HG02852 (cell line): ENCODE results near the gene FIBCD1.

Experiments used
- ATAC-seq: cut with Tn5 transposase; IDR thresholded peaks from one replicate; pipeline ENCODE4 v1.9.1; 2021; ENCODE audit warnings: mild to moderate bottlenecking, moderate library complexity; ENCODE audit not compliant: unreplicated experiment

Gene FIBCD1

DNA sequence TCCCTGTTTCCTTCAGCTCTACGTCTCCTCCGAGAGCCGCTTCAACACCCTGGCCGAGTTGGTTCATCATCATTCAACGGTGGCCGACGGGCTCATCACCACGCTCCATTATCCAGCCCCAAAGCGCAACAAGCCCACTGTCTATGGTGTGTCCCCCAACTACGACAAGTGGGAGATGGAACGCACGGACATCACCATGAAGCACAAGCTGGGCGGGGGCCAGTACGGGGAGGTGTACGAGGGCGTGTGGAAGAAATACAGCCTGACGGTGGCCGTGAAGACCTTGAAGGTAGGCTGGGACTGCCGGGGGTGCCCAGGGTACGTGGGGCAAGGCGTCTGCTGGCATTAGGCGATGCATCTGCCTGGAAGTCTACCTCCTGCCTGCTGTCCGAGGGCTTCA lies 76.3 kb downstream of the FIBCD1 start:
- no peak for ATAC-seq

DNA sequence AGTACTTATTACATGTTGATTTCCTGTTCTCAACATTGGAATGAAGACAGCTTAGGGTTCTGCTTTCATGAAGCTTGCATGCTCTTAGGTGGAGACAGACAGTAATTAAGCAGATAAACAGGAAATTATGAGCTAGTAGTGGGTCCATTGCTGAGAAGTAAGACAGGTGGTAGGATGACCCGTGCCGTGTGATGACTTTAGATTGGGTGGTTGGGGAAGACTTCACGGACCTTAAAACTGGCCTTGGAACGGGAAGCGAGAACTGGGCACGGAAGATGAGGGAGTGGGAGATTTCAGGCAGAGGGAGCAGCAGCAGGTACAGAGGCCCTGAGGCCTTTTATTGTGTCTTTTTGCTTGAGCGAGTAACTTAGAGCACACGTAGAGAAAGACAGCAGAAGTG lies 76.8 kb downstream of the FIBCD1 start:
- no peak for ATAC-seq

DNA sequence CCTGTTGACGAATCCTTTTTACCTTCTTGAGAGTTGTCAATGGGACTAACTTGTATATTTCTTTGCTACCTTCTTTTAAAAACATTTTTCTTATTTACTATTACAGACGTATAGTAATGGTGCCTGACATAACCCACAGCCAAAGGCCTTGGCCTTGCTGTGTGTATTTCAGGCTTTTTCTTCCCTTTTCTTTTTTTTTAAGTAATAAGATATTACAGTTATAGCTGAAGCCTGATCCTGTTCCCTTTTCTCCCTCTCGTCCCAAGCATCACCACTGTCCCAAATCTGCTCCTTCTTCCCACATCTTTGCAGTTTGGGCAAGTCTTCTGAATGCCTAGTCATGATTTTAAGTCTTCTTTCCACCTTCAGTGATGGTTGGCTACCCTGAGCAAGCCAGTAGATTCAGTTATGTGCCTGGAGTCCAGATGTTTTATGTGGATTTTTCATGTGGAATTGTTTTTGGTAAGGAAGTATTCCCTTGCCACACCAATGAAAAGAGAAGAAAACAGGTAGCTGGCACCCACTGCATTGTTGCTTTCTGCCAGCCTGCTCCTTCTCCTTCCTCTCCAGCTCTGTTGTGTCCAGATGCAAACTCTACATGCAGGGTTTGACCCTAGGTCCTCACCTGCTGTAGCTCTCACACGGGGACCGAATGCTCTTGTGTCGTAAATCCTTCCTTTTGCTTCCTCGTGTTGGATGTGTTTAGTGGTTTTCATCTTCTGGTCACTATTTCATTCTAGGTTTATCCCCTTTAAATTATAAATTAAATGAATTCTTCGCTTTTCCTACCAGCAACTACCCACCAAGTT lies 77.5 kb downstream of the FIBCD1 start:
- no peak for ATAC-seq

DNA sequence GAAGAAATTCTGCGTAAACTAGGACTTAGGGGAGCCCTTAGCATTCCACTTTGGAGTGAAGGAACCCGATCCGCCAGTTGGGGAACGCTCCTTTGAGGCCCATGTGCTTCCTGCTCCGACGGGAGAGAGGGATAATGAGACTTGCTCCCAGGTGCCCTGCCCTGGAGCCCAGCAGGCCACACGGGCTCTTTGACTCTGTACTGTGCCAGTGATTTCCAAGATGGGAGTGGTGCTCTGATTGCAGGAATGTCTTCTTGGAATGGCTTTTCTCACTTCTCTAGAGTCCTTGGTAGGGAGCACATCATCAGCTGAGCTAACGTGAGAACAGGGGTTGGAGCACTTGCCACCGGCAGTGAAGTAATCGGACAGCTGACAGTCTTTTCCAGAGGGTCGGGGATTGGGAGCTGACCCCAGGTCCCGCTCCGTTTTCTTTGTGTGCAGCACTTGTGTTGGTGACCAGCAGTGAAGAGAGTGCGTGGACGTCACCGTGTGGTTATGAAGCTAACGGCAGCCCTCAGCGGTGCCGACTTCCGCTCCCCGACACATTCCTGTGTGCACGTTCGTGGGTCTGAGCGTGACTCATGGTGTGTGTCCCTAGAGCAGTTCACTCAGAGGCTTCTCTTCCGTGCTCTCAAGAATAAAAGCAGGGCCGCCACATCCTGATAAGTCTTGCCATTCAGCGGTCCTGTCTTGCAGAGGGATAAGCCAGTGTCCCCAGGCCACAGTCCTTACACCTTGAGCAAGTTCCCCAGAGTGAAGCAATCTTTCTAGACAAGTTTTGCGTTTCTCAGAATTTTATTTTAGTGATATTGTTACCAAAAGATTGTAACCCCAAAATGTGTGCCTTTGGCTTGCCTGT lies 78.4 kb downstream of the FIBCD1 start:
- ATAC-seq, result no peak

DNA sequence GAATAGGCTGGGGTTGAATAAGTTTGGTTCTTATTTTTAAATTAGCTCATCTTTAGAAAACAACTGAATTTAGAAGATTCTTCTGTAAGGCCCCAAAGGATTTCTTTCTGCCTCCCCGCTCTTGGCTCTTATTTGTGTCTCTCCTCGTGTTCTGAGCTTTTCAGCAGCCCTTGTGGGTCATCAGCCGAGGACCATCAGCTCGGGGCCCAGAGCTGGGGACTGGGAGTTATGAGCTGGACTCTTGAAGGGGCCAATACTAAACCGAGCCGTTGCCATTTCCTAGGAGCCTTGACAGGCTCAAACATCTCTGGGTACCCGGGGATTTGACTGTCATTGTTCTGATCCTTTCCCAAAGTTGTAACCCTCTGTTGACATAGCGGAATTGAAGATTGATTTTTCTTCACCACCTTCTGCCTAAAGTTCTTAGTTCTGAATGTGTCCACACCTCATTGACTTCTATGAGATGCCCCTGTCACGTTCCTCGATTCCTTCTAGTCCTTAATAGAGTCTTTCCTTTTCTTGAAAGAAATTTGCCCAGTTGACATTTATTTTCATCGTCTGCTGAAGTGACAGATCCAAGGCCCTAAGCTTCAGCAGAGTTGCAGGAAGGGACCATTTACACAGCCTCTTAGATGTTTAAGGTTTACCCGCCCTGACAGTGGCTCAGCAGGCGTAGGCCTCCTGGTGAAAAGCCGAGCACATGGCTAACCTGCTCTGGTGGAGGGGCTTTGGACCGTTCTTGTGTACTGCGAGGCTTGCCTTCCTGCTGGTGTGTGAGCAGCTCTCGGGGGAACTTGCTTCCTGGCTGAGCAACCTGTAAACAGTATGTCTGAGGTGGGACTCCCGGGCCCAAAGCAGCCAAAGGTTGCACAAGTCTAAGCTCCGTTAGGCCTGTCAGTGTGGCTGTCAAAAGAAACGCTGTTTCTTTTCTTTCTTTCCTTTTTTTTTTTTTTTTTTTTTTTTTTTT lies 80.0 kb downstream of the FIBCD1 start:
- no peak for ATAC-seq

DNA sequence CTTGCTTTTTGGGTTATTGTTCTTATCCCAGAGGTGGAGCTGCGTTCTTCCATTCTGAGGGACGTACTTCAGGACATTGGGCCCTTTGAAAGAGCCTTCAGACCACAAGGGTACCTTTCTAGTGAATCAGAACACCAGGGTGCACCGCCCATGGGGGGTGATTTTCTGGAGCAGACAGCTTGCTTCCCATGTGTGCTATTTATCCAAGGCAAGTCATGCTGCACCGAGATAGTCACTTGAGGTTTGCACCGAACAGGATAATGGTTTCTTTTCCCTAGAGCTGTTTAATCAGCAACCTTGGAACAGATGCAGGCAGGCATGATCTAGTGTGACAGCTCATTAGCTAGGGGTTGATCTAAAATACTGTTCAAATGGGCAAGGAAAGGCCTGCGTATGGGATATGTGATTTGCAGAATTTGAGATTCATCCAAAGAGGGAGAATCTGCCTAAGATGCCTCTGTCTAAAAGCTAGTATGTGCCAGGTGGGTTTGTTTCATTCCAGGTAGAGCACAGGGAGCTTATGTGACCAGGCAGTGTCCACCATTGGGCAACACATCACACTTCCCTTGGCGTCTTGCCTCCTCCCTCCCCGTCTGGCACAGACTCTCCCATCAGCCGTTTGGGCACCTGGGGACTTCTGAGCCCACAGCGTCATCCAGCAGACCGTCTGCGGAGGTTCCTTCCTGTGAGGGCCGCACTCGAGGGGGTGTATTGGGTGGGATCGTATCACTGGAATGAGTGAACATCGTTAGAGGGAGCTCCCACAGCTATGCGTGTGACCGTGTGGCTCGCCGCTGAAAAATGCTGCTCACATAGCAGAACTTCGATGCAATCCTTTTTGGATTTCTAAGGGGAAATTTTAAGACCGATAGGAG lies 80.9 kb downstream of the FIBCD1 start:
- ATAC-seq, result no peak

DNA sequence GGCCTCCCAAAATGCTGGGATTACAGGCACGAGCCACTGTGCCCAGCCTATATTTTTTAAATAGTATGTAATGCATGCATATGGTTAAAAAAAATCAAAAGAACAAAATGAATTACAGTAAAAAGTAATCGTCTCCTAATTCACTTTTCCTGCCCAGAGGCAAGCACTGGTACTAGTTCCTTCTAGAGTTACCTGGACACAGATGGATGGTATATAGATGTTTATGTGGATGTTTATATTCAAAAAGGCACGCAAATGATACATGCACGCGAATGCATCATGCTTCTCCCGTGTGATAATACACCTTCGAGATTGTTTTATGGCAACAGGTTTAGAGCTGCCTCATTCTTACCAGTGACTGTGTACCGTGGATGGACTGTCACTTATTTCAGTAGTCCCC lies 82.6 kb downstream of the FIBCD1 start:
- ATAC-seq, result no peak

DNA sequence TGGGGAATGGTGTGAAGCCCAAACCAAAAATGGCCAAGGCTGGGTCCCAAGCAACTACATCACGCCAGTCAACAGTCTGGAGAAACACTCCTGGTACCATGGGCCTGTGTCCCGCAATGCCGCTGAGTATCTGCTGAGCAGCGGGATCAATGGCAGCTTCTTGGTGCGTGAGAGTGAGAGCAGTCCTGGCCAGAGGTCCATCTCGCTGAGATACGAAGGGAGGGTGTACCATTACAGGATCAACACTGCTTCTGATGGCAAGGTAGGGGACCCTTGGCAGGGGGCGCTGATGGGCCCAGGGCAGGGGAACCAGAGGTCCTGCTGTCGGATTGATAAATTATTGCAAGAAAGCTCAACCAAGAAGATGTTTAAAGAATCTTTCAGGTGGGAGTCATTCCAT lies 84.2 kb downstream of the FIBCD1 start:
- ATAC-seq, result no peak

DNA sequence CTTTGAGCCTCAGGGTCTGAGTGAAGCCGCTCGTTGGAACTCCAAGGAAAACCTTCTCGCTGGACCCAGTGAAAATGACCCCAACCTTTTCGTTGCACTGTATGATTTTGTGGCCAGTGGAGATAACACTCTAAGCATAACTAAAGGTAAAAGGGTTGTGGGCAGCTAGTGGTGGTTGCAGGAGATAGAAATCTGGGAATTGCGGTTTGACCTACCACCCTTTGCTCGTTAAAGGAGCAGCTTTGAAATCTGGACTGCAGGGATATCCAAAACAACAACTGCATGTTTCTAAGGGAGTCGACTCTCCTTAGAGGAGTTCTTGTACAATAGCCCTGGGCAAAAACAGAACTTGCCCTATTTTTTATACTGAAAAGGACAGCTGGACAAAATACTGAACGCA lies 85.0 kb downstream of the FIBCD1 start:
- no peak for ATAC-seq

DNA sequence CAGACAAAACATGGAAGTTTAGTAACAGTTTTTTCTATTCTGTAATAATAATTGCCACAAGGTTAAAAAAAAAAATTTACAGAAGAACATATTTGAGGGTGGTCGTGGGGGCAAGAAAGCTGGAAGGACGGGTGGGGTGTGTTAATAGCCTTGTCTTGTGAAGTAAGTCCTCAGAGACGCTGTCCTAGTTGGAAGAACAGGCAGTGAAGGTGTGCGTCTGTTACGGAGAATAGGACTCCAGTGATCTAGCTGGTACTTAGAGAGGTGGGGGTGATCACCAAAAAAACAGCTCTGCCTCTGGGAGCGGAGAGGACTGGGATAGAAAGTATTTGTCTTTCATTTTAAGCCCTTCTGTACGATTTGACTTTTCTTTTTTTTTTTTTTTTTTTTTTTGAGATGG lies 86.2 kb downstream of the FIBCD1 start:
- ATAC-seq, result no peak
